ENCODE measurements around the gene SAPCD1.
A peak's percentile ranks its signal among the peaks of the same experiment; 100 is the strongest.
"Not testable (repeated sequence)": the region's sequence is repeated elsewhere in the genome, so short reads cannot be mapped to it uniquely, and the experiment has no call there.

The SAPCD1 gene

GRCh38 chr6:31806470-31807272, 44.2 kb downstream of the SAPCD1 start, which contains the start of gene LSM2:
TSS of gene LSM2 (minus strand) at chr6:31806966. CDS start at chr6:31806757, 209 bp downstream.
- Histone ChIP-seq H3K9me3 (ENCODE audit: control insufficient read depth in 2 of 2, low read length in 2 of 2) (no peaks in the 10 kb centered on the region), H3K27me3 (ENCODE audit: control insufficient read depth in 1 of 2, insufficient read depth in 2 of 2, low read length in 2 of 2) (no peaks in the 10 kb centered on the region), H3K27ac (ENCODE audit: low read length) (peak within 1 kb of the TSS; percentile 96), H3K4me3 (ENCODE audit: low read length in 2 of 2) (peak within 1 kb of the TSS; percentile 60 to 84), H3K36me3 (ENCODE audit: control insufficient read depth in 2 of 2, insufficient read depth in 2 of 2, low read length in 2 of 2) (peaks cover 0 to 2% of the 10 kb centered on the region in 2 donors), H3K9ac (ENCODE audit: low read length in 2 of 2) (peak within 1 kb of the TSS; percentile 73 to 86), H3K4me1 (ENCODE audit: control insufficient read depth, insufficient read depth, low read length) (peaks cover 12% of the 10 kb centered on the region)

- not testable (repeated sequence) for H3K4me3 ChIP-seq (ENCODE audit: low read length in 2 of 2); H3K27me3 ChIP-seq (ENCODE audit: control insufficient read depth in 1 of 2, insufficient read depth in 2 of 2, low read length in 2 of 2); H3K9me3 ChIP-seq (ENCODE audit: control insufficient read depth in 2 of 2, low read length in 2 of 2); H3K36me3 ChIP-seq (ENCODE audit: control insufficient read depth in 2 of 2, insufficient read depth in 2 of 2, low read length in 2 of 2); H3K9ac ChIP-seq (ENCODE audit: low read length in 2 of 2); H3K27ac ChIP-seq (ENCODE audit: low read length)
- H3K4me1 ChIP-seq (ENCODE audit: control insufficient read depth, insufficient read depth, low read length) = peaks cover 12% of the 10 kb centered on the region
Observed at GRCh38 chr6:31808599-31808998, 46.1 kb downstream of the SAPCD1 start.

GRCh38 chr6:31811645-31812044, 49.2 kb downstream of the SAPCD1 start:
- H3K4me1 ChIP-seq (ENCODE audit: control insufficient read depth, insufficient read depth, low read length) = peaks cover 8% of the 10 kb centered on the region
- H3K27me3 ChIP-seq (ENCODE audit: control insufficient read depth in 1 of 2, insufficient read depth in 2 of 2, low read length in 2 of 2) = no peaks in the 10 kb centered on the region
- no peak overlapping the region for H3K4me3 ChIP-seq (ENCODE audit: low read length in 2 of 2)
- H3K9ac ChIP-seq (ENCODE audit: low read length in 2 of 2) = no peak overlapping the region
- no peaks in the 10 kb centered on the region for H3K9me3 ChIP-seq (ENCODE audit: control insufficient read depth in 2 of 2, low read length in 2 of 2)
- no peak overlapping the region for H3K27ac ChIP-seq (ENCODE audit: low read length)
- H3K36me3 ChIP-seq (ENCODE audit: control insufficient read depth in 2 of 2, insufficient read depth in 2 of 2, low read length in 2 of 2) = no peaks in the 10 kb centered on the region

GRCh38 chr6:31813465-31813849, 51.0 kb downstream of the SAPCD1 start:
- H3K4me3 ChIP-seq (ENCODE audit: low read length in 2 of 2) = peak overlapping the region in 1 of 2 donors; percentile 44

More at GRCh38 chr6:31813465-31813849, 51.0 kb downstream of the SAPCD1 start:
- H3K4me1 ChIP-seq (ENCODE audit: control insufficient read depth, insufficient read depth, low read length) = peaks cover 7% of the 10 kb centered on the region
- no peaks in the 10 kb centered on the region for H3K36me3 ChIP-seq (ENCODE audit: control insufficient read depth in 2 of 2, insufficient read depth in 2 of 2, low read length in 2 of 2)
- H3K27ac ChIP-seq (ENCODE audit: low read length) = peak overlapping the region; percentile 84
- H3K9me3 ChIP-seq (ENCODE audit: control insufficient read depth in 2 of 2, low read length in 2 of 2) = peaks cover 0 to 4% of the 10 kb centered on the region in 2 donors
- peak overlapping the region; percentile 69 for H3K9ac ChIP-seq (ENCODE audit: low read length in 2 of 2)
- no peaks in the 10 kb centered on the region for H3K27me3 ChIP-seq (ENCODE audit: control insufficient read depth in 1 of 2, insufficient read depth in 2 of 2, low read length in 2 of 2)
